Measurements from ENCODE around the gene THOC2.
"Not testable (repeated sequence)": the region's sequence is repeated elsewhere in the genome, so short reads cannot be mapped to it uniquely, and the experiment has no call there.

THOC2 gene

GRCh38 chrX:123732670-123733363, at the start of gene THOC2:
THOC2 (minus strand) TSS chrX:123733052; CDS start chrX:123733022, 30 bp downstream.
- H3K9me3 Mint-ChIP-seq = no peaks in the 10 kb centered on the region
- DNase-seq = peak; percentile 84
- peaks cover 9% of the 10 kb centered on the region for H3K36me3 Mint-ChIP-seq
- H3K4me1 Mint-ChIP-seq = peaks cover 42% of the 10 kb centered on the region
- CTCF ChIA-PET = interaction anchor here (0.6 kb wide), 1 partner anchor 12 kb away, joined by 3 read pairs; no protein-coding TSS in a partner anchor
- peak within 1 kb of the TSS; percentile 97 for H3K4me3 Mint-ChIP-seq
- peak within 1 kb of the TSS; percentile 91 for H3K27ac Mint-ChIP-seq
- no peaks in the 10 kb centered on the region for H3K27me3 Mint-ChIP-seq

GRCh38 chrX:123781786-123782185, 48.9 kb upstream of the THOC2 start:
- H3K27ac Mint-ChIP-seq, CTCF ChIA-PET, DNase-seq, H3K9me3 Mint-ChIP-seq, H3K4me3 Mint-ChIP-seq, H3K4me1 Mint-ChIP-seq, H3K36me3 Mint-ChIP-seq, H3K27me3 Mint-ChIP-seq: not testable (repeated sequence)

- H3K4me1 Mint-ChIP-seq = no peaks in the 10 kb centered on the region
- H3K27ac Mint-ChIP-seq = no peak overlapping the region
- no peaks in the 10 kb centered on the region for H3K9me3 Mint-ChIP-seq
- peaks cover under 1% of the 10 kb centered on the region for H3K27me3 Mint-ChIP-seq
- no peak overlapping the region for H3K4me3 Mint-ChIP-seq
- DNase-seq = no peak
- no peaks in the 10 kb centered on the region for H3K36me3 Mint-ChIP-seq
- CTCF ChIA-PET = interaction anchor here (1.4 kb wide), 1 partner anchor 56 kb away, joined by 5 read pairs; no protein-coding TSS in a partner anchor
Observed at GRCh38 chrX:123779908-123780396, 47.1 kb upstream of the THOC2 start.

GRCh38 chrX:123773258-123773988, 40.6 kb upstream of the THOC2 start:
- CTCF ChIA-PET = no interaction called here
- H3K9me3 Mint-ChIP-seq = no peaks in the 10 kb centered on the region
- H3K4me3 Mint-ChIP-seq = no peak overlapping the region
- H3K36me3 Mint-ChIP-seq = no peaks in the 10 kb centered on the region
- no peaks in the 10 kb centered on the region for H3K4me1 Mint-ChIP-seq
- DNase-seq = no peak
- no peak overlapping the region for H3K27ac Mint-ChIP-seq
- peaks cover 4% of the 10 kb centered on the region for H3K27me3 Mint-ChIP-seq

- no peak overlapping the region for H3K4me3 Mint-ChIP-seq
- no peak overlapping the region for H3K27ac Mint-ChIP-seq
- no peaks in the 10 kb centered on the region for H3K36me3 Mint-ChIP-seq
- no peak for DNase-seq
- H3K9me3 Mint-ChIP-seq = no peaks in the 10 kb centered on the region
- H3K4me1 Mint-ChIP-seq = no peaks in the 10 kb centered on the region
- CTCF ChIA-PET = no interaction called here
- peaks cover 4% of the 10 kb centered on the region for H3K27me3 Mint-ChIP-seq
Observed at GRCh38 chrX:123771449-123772064, 38.7 kb upstream of the THOC2 start.

GRCh38 chrX:123764967-123765871, 32.4 kb upstream of the THOC2 start:
- H3K9me3 Mint-ChIP-seq = no peaks in the 10 kb centered on the region
- H3K27me3 Mint-ChIP-seq = peaks cover 8% of the 10 kb centered on the region
- peak overlapping the region; percentile 73 for H3K4me3 Mint-ChIP-seq
- CTCF ChIA-PET = no interaction called here
- H3K4me1 Mint-ChIP-seq = peaks cover 13% of the 10 kb centered on the region
- H3K36me3 Mint-ChIP-seq = no peaks in the 10 kb centered on the region
- peak; percentile 65 for DNase-seq
- H3K27ac Mint-ChIP-seq = no peak overlapping the region

GRCh38 chrX:123759849-123760248, 27.0 kb upstream of the THOC2 start:
- H3K4me1 Mint-ChIP-seq, H3K4me3 Mint-ChIP-seq, H3K27ac Mint-ChIP-seq, CTCF ChIA-PET, H3K27me3 Mint-ChIP-seq, H3K36me3 Mint-ChIP-seq, H3K9me3 Mint-ChIP-seq, DNase-seq: not testable (repeated sequence)

- H3K27ac Mint-ChIP-seq, DNase-seq, H3K4me3 Mint-ChIP-seq, H3K36me3 Mint-ChIP-seq, H3K9me3 Mint-ChIP-seq, H3K4me1 Mint-ChIP-seq, CTCF ChIA-PET, H3K27me3 Mint-ChIP-seq: not testable (repeated sequence)
Observed at GRCh38 chrX:123757794-123758193, 24.9 kb upstream of the THOC2 start.

- H3K36me3 Mint-ChIP-seq = no peaks in the 10 kb centered on the region
- peaks cover 8% of the 10 kb centered on the region for H3K27me3 Mint-ChIP-seq
- peaks cover 4% of the 10 kb centered on the region for H3K9me3 Mint-ChIP-seq
- H3K27ac Mint-ChIP-seq = no peak overlapping the region
- H3K4me1 Mint-ChIP-seq = no peaks in the 10 kb centered on the region
- no peak for DNase-seq
- H3K4me3 Mint-ChIP-seq = no peak overlapping the region
- CTCF ChIA-PET = no interaction called here
Observed at GRCh38 chrX:123756320-123756719, 23.5 kb upstream of the THOC2 start.

GRCh38 chrX:123755107-123755506, 22.3 kb upstream of the THOC2 start:
- no peak for DNase-seq
- Mint-ChIP-seq H3K4me3 (no peak overlapping the region), H3K9me3 (peaks cover 4% of the 10 kb centered on the region), H3K27me3 (peaks cover 8% of the 10 kb centered on the region), H3K4me1 (no peaks in the 10 kb centered on the region), H3K36me3 (no peaks in the 10 kb centered on the region), H3K27ac (no peak overlapping the region)
- CTCF ChIA-PET = no interaction called here

GRCh38 chrX:123753656-123754350, 21.0 kb upstream of the THOC2 start:
- Mint-ChIP-seq H3K4me3 (no peak overlapping the region), H3K27me3 (no peaks in the 10 kb centered on the region), H3K36me3 (no peaks in the 10 kb centered on the region), H3K9me3 (peaks cover 2% of the 10 kb centered on the region), H3K4me1 (no peaks in the 10 kb centered on the region), H3K27ac (peak overlapping the region; percentile 24)
- no peak for DNase-seq
- CTCF ChIA-PET = no interaction called here

- no peaks in the 10 kb centered on the region for H3K9me3 Mint-ChIP-seq
- H3K27me3 Mint-ChIP-seq = no peaks in the 10 kb centered on the region
- no peak for DNase-seq
- H3K4me1 Mint-ChIP-seq = no peaks in the 10 kb centered on the region
- CTCF ChIA-PET = no interaction called here
- no peaks in the 10 kb centered on the region for H3K36me3 Mint-ChIP-seq
- no peak overlapping the region for H3K27ac Mint-ChIP-seq
- H3K4me3 Mint-ChIP-seq = no peak overlapping the region
Observed at GRCh38 chrX:123749643-123750042, 16.8 kb upstream of the THOC2 start.

- Mint-ChIP-seq H3K36me3 (no peaks in the 10 kb centered on the region), H3K4me3 (no peak overlapping the region), H3K4me1 (peaks cover 3% of the 10 kb centered on the region), H3K27me3 (no peaks in the 10 kb centered on the region), H3K9me3 (no peaks in the 10 kb centered on the region), H3K27ac (no peak overlapping the region)
- DNase-seq = no peak
- CTCF ChIA-PET = no interaction called here
Observed at GRCh38 chrX:123745511-123745910, 12.7 kb upstream of the THOC2 start.

Data from activated naive CD4-positive, alpha-beta T cell treated with anti-CD3 and anti-CD28 coated beads, Interleukin-2, amount 10 ng/mL, durations not matched to agents 7 days and 5 days (primary cell).